Rectal smooth muscle tissue (tissue), 1 donor: ENCODE data around the gene OR6J1.
"Not testable (repeated sequence)": the region's sequence is repeated elsewhere in the genome, so short reads cannot be mapped to it uniquely, and the experiment has no call there.

ENCODE experiments used
- H3K27ac ChIP-seq: one replicate; pipeline ENCODE4 v1.7.0; 2013; ENCODE audit warnings: low read depth, low read length, inconsistent platforms
- H3K27me3 ChIP-seq: one replicate; pipeline ENCODE4 v1.7.0; 2013; ENCODE audit warnings: low read length; ENCODE audit not compliant: control insufficient read depth, insufficient read depth
- H3K36me3 ChIP-seq: one replicate; pipeline ENCODE4 v1.7.0; 2013; ENCODE audit warnings: low read length; ENCODE audit not compliant: control insufficient read depth, insufficient read depth
- H3K4me1 ChIP-seq: one replicate; pipeline ENCODE4 v1.7.0; 2013; ENCODE audit warnings: low read length; ENCODE audit not compliant: control insufficient read depth, insufficient read depth
- H3K4me3 ChIP-seq: one replicate; pipeline ENCODE4 v1.7.0; 2013; ENCODE audit warnings: low read length
- H3K9ac ChIP-seq: one replicate; pipeline ENCODE4 v1.7.0; 2013; ENCODE audit warnings: low read length

The OR6J1 gene

DNA sequence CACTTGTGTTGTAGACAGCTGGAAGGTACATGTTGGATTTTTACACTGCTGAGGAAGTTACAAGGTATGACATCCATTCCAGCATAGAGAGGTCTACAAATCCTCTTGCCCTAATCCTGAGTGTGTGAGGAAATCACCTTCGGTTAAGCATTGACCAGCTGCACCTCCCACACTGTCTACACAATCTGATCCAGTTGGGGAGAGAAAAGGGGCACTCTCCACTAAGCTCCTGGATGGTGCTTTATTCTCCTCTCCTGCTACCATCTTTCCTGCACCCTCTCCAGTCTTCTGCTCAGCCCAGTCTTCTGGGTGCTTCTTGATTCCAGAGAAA lies at the start of gene OR6J1:
TSS of gene OR6J1 (minus strand) at position 48 of the 331 bp plus-strand sequence. CDS start 9,541 bp downstream, outside the sequence.
- no peak within 1 kb of the TSS for H3K27ac ChIP-seq
- no peaks in the 10 kb centered on the region for H3K27me3 ChIP-seq
- H3K9ac ChIP-seq: no peak within 1 kb of the TSS
- H3K4me1 ChIP-seq: no peaks in the 10 kb centered on the region
- H3K4me3 ChIP-seq: no peak within 1 kb of the TSS
- H3K36me3 ChIP-seq: no peaks in the 10 kb centered on the region

GRCh38 chr14:22692194-22692593 lies 48.0 kb upstream of the OR6J1 start:
- no peaks in the 10 kb centered on the region for H3K27me3 ChIP-seq
- no peak overlapping the region for H3K4me3 ChIP-seq
- H3K36me3 ChIP-seq: no peaks in the 10 kb centered on the region
- H3K9ac ChIP-seq: no peak overlapping the region
- no peaks in the 10 kb centered on the region for H3K4me1 ChIP-seq
- no peak overlapping the region for H3K27ac ChIP-seq

DNA sequence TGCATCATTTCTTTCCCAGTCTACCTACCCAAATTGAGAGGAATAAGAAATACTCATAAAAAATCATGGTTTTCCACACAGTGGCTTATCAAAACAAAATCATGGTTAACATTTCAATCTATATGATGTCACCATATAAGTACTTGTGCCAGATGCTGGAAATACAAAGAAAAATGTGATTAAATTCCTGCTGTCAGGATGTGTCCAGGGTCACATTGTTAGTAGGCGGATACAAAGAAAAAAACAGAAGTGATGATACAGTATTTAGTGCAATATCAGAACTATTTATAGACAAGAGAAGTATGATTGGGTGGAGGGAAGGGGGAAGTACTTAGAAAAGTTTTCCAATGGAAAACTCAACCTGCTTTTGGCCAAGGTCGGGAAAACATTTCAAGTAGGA lies 47.0 kb upstream of the OR6J1 start:
- no peak overlapping the region for H3K4me3 ChIP-seq
- H3K4me1 ChIP-seq: no peaks in the 10 kb centered on the region
- no peak overlapping the region for H3K27ac ChIP-seq
- H3K27me3 ChIP-seq: no peaks in the 10 kb centered on the region
- H3K36me3 ChIP-seq: no peaks in the 10 kb centered on the region
- H3K9ac ChIP-seq: no peak overlapping the region

- Histone ChIP-seq H3K9ac (no peak overlapping the region), H3K27me3 (no peaks in the 10 kb centered on the region), H3K4me1 (no peaks in the 10 kb centered on the region), H3K27ac (no peak overlapping the region), H3K36me3 (no peaks in the 10 kb centered on the region), H3K4me3 (no peak overlapping the region)
These were observed 45.0 kb upstream of the OR6J1 start for GRCh38 chr14:22689199-22689598.

DNA sequence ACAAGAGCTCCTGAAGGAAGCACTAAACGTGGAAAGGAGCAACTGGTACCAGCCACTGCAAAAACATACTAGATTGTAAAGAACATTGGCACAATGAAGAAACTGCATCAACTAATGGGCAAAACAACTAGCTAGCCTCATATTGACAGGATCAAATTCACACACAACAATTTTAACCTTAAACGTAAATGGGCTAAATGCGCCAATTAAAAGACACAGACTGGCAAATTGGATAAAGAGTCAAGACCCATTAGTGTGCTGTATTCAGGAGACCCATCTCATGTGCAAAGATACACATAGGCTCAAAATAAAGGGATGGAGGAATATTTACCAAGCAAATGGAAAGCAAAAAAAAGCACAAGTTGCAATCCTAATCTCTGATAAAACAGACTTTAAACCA lies 43.8 kb upstream of the OR6J1 start:
- H3K27ac ChIP-seq, H3K36me3 ChIP-seq, H3K9ac ChIP-seq, H3K4me1 ChIP-seq, H3K4me3 ChIP-seq, H3K27me3 ChIP-seq: not testable (repeated sequence)

DNA sequence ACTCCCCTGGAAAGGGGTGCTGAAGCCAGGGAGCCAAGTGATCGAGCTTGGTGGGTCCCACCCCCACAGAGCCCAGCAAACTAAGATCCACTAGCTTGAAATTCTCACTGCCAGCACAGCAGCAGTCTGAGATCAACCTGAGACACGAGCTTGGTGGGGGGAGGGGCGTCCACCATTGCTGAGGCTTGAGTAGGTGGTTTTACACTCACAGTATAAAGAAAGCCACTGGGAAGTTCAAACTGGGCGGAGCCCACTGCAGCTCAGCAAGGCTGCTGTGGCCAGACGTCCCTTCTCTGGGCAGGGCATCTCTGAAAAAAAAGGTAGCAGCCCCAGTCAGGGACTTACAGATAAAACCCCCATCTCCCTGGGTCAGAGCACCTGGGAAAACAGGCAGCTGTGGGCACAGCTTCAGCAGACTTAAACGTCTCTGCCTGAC lies 42.0 kb upstream of the OR6J1 start:
- not testable (repeated sequence) for H3K27ac ChIP-seq, H3K27me3 ChIP-seq, H3K4me1 ChIP-seq, H3K9ac ChIP-seq, H3K36me3 ChIP-seq, H3K4me3 ChIP-seq

GRCh38 chr14:22685467-22685866 lies 41.3 kb upstream of the OR6J1 start:
- H3K27ac ChIP-seq: no peak overlapping the region
- H3K9ac ChIP-seq: no peak overlapping the region
- no peaks in the 10 kb centered on the region for H3K4me1 ChIP-seq
- H3K4me3 ChIP-seq: no peak overlapping the region
- no peaks in the 10 kb centered on the region for H3K36me3 ChIP-seq
- H3K27me3 ChIP-seq: no peaks in the 10 kb centered on the region

- not testable (repeated sequence) for H3K4me1 ChIP-seq, H3K27ac ChIP-seq, H3K4me3 ChIP-seq, H3K36me3 ChIP-seq, H3K27me3 ChIP-seq, H3K9ac ChIP-seq
These were observed 39.3 kb upstream of the OR6J1 start for GRCh38 chr14:22683428-22683827.

DNA sequence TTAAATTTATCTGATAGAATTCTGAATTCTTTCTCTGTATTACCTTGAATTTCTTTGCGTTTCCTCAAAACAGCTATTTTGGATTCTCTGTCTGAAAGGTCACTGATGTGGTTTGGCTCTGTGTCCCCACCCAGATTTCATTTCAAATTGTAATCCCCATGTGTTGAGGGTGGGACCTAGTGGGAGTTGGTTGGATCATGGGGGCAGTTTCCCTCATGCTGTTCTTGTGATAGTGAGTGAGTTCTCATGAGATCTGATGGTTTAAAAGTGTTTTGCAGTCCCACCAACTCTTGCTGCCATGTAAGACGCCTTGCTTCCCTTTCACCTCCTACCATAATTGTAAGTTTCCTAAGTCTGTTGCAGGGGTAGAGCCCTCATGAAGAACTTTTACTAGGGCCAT lies 34.1 kb upstream of the OR6J1 start:
- Histone ChIP-seq H3K4me3 (no peak overlapping the region), H3K4me1 (no peaks in the 10 kb centered on the region), H3K9ac (no peak overlapping the region), H3K27me3 (no peaks in the 10 kb centered on the region), H3K27ac (no peak overlapping the region), H3K36me3 (no peaks in the 10 kb centered on the region)

DNA sequence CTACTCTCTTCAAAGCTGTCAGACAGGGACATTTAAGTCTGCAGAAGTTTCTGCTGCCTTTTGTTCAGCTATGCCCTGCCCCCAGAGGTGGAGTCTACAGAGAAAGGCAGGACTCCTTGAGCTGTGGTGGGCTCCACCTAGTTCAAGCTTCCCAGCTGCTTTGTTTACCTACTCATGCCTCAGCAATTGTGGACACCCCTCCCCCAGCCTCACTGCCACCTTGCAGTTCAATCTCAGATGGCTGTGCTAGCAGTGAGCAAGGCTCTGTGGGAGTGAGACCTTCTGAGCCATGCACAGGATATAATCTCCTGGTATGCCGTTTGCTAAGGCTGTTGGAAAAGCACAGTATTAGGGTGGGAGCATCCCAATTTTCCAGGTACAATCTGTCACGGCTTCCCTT lies 33.4 kb upstream of the OR6J1 start:
- not testable (repeated sequence) for H3K4me1 ChIP-seq, H3K36me3 ChIP-seq, H3K4me3 ChIP-seq, H3K9ac ChIP-seq, H3K27ac ChIP-seq, H3K27me3 ChIP-seq

GRCh38 chr14:22671622-22672021 lies 27.5 kb upstream of the OR6J1 start:
- no peak overlapping the region for H3K9ac ChIP-seq
- H3K4me3 ChIP-seq: no peak overlapping the region
- no peaks in the 10 kb centered on the region for H3K27me3 ChIP-seq
- H3K36me3 ChIP-seq: no peaks in the 10 kb centered on the region
- H3K27ac ChIP-seq: no peak overlapping the region
- no peaks in the 10 kb centered on the region for H3K4me1 ChIP-seq

GRCh38 chr14:22668863-22669262 lies 24.7 kb upstream of the OR6J1 start:
- Histone ChIP-seq H3K4me3 (no peak overlapping the region), H3K4me1 (no peaks in the 10 kb centered on the region), H3K9ac (no peak overlapping the region), H3K27me3 (no peaks in the 10 kb centered on the region), H3K27ac (no peak overlapping the region), H3K36me3 (no peaks in the 10 kb centered on the region)

GRCh38 chr14:22668417-22668816 lies 24.3 kb upstream of the OR6J1 start:
- no peaks in the 10 kb centered on the region for H3K27me3 ChIP-seq
- no peaks in the 10 kb centered on the region for H3K4me1 ChIP-seq
- H3K36me3 ChIP-seq: no peaks in the 10 kb centered on the region
- H3K27ac ChIP-seq: no peak overlapping the region
- H3K9ac ChIP-seq: no peak overlapping the region
- no peak overlapping the region for H3K4me3 ChIP-seq

DNA sequence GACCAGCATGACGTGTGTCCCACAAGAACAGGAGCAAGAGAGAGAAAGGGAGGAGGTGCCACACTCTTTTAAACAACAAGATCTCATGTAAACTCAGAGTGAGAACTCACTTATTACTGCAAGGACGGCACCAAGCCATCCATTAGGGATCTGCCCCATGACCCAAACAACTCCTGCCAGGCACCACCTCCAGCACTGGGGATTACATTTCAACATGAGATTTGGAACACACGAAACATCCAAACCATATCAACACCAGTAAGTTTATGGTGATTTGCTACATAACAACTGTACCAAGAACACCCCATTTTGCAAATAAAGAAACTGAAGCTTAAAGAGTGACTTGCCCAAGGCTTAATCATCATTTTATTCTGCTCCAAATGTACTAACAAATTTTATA lies 23.7 kb upstream of the OR6J1 start:
- H3K36me3 ChIP-seq: no peaks in the 10 kb centered on the region
- no peak overlapping the region for H3K9ac ChIP-seq
- H3K27me3 ChIP-seq: no peaks in the 10 kb centered on the region
- H3K4me1 ChIP-seq: no peaks in the 10 kb centered on the region
- H3K4me3 ChIP-seq: no peak overlapping the region
- no peak overlapping the region for H3K27ac ChIP-seq
